A673 (cell line): Measurements from ENCODE around the gene SI. TPM values are rescaled to one million over a fixed set of nuclear protein-coding genes. Genes with fewer than 3 reads are reported as not detected.
"Not testable (repeated sequence)": the region's sequence is repeated elsewhere in the genome, so short reads cannot be mapped to it uniquely, and the experiment has no call there.

ENCODE experiments used
- BruUV-seq: library from RNA; stranded (reverse); fragments of 400-500 nt; replicated peaks from 2 replicates; lab custom pipeline; 2021; lab: Mats Ljungman, UMichigan
- CTCF ChIA-PET: fragments of 300-600 bp; sonication (Branson Sonifier 250); formaldehyde crosslinking; loops from one replicate; lab custom pipeline; 2022; ENCODE audit warnings: antibody characterized with exemption; lab: Charles Lee
- POLR2A ChIA-PET: fragments of 300-600 bp; sonication (Branson Sonifier 250); formaldehyde crosslinking; loops from one replicate; lab custom pipeline; 2022; ENCODE audit warnings: antibody characterized with exemption; ENCODE audit not compliant: low non-redundant PET; lab: Charles Lee
- DNase-seq: peaks from one replicate; pipeline ENCODE4 v3.0.0-alpha.2; 2015; ENCODE audit warnings: low spot score
- H3K27ac ChIP-seq: fragments of 200-600 bp; sonication (generic); 2 replicates; pipeline ENCODE4 v1.5.1; 2016; ENCODE audit warnings: mixed run types, low read depth, mild to moderate bottlenecking, mixed read lengths, antibody characterized with exemption, low read length; ENCODE audit not compliant: poor library complexity, severe bottlenecking
- H3K27me3 ChIP-seq: fragments of 200-600 bp; sonication (generic); replicated peaks from 2 replicates; pipeline ENCODE4 v1.6.1; 2017; ENCODE audit warnings: mixed run types, low read depth, mild to moderate bottlenecking, mixed read lengths, antibody characterized with exemption, low read length; ENCODE audit not compliant: insufficient read depth, poor library complexity
- H3K36me3 ChIP-seq: fragments of 200-600 bp; sonication (generic); 2 replicates; pipeline ENCODE4 v1.6.1; 2016; ENCODE audit warnings: mixed run types, mild to moderate bottlenecking, mixed read lengths, antibody characterized with exemption, low read length; ENCODE audit not compliant: insufficient read depth, poor library complexity, severe bottlenecking
- H3K4me1 ChIP-seq: fragments of 200-600 bp; sonication (generic); 2 replicates; pipeline ENCODE4 v1.6.1; 2017; ENCODE audit warnings: mixed run types, mild to moderate bottlenecking, mixed read lengths, antibody characterized with exemption, low read length; ENCODE audit not compliant: insufficient read depth, poor library complexity, severe bottlenecking
- H3K4me3 ChIP-seq: fragments of 200-600 bp; sonication (generic); 2 replicates; pipeline ENCODE4 v1.5.1; 2016; ENCODE audit warnings: low read depth, mixed run types, mild to moderate bottlenecking, mixed read lengths, low read length; ENCODE audit not compliant: poor library complexity, severe bottlenecking
- H3K9me3 ChIP-seq: fragments of 200-600 bp; sonication (generic); 2 replicates; pipeline ENCODE4 v1.6.1; 2016; ENCODE audit warnings: mixed run types, low read depth, mild to moderate bottlenecking, mixed read lengths, antibody characterized with exemption, low read length; ENCODE audit not compliant: poor library complexity, severe bottlenecking
- EZH2 ChIP-seq: fragments of 200-600 bp; sonication (generic); IDR thresholded peaks from 2 replicates; pipeline ENCODE4 v1.6.1; 2017; ENCODE audit warnings: borderline replicate concordance, low read depth, mild to moderate bottlenecking, mixed read lengths, antibody characterized with exemption, low read length; ENCODE audit not compliant: poor library complexity, severe bottlenecking
- intact Hi-C: fragments of 100-400 bp; cut with micrococcal nuclease; formaldehyde crosslinking; loops from one replicate; pipeline ENCODE4 v1.10.0; 2022; ENCODE audit not compliant: unreplicated experiment
- total RNA-seq: library from RNA; stranded (reverse); gene quantifications from 2 replicates; pipeline ENCODE4 v1.2.3, GENCODE V29; 2021
- TF ChIP-seq, protein P1 (sequence below): fragments of 300-800, 200-600 bp; sonication (generic); conservative IDR thresholded peaks from 2 replicates; pipeline ENCODE4 v1.5.1; 2017; ENCODE audit warnings: low read depth, mild to moderate bottlenecking, antibody characterized with exemption, low read length, moderate library complexity, mixed read lengths

SI gene
- total RNA-seq, 1 experiment from 2014 or later: not detected

DNA sequence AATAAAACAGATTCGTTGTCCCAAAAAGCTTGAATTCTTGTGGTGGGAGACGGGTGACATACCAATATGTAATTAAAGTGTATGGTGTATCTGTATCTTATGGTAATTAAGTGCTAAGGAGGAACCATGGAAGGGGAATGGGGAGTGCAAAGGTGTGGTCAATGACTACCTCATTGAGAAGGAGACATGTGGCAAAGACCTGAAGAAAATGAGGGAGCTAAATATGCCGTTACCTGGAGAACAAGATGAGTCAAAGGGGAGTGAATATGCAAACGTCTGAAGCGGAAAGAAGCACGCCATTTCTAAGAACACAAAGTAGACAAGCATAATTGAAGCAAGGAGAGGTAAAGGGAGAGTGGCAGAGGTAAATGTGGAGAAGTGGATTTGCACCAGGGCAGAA is 115.7 kb downstream of the SI start:
- BruUV-seq: no TSS peak
- Histone ChIP-seq H3K27ac (no peak overlapping the region), H3K36me3 (no peaks in the 10 kb centered on the region), H3K4me3 (no peak overlapping the region), H3K9me3 (no peaks in the 10 kb centered on the region), H3K4me1 (no peaks in the 10 kb centered on the region), H3K27me3 (no peaks in the 10 kb centered on the region)
- no peak for DNase-seq
- ChIA-PET CTCF (no interaction called here), POLR2A (no interaction called here)
- intact Hi-C loops: no loop called here
- TF ChIP-seq, protein P1, sequence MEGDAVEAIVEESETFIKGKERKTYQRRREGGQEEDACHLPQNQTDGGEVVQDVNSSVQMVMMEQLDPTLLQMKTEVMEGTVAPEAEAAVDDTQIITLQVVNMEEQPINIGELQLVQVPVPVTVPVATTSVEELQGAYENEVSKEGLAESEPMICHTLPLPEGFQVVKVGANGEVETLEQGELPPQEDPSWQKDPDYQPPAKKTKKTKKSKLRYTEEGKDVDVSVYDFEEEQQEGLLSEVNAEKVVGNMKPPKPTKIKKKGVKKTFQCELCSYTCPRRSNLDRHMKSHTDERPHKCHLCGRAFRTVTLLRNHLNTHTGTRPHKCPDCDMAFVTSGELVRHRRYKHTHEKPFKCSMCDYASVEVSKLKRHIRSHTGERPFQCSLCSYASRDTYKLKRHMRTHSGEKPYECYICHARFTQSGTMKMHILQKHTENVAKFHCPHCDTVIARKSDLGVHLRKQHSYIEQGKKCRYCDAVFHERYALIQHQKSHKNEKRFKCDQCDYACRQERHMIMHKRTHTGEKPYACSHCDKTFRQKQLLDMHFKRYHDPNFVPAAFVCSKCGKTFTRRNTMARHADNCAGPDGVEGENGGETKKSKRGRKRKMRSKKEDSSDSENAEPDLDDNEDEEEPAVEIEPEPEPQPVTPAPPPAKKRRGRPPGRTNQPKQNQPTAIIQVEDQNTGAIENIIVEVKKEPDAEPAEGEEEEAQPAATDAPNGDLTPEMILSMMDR: no peak
- TF ChIP-seq EZH2: no peak

DNA sequence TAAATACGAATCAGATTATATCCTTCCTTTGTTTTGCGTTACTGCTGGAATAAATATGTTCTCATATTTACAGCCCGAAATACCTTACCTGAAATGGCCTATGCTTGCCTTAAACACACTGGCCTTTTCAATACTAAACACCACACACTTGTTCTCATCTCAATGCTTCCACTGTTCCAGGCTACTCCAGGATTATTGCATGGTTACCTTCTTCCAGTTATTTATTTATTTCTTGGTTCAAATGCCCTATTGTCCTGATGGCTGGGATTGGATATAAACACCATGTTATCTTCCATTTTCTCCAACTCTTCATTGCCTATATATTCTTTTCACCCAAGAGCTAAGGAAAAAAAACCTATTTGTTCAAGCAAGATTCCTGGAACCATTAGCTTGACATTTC is 125.3 kb downstream of the SI start:
- Histone ChIP-seq H3K4me1 (no peaks in the 10 kb centered on the region), H3K9me3 (no peaks in the 10 kb centered on the region), H3K36me3 (no peaks in the 10 kb centered on the region), H3K27ac (no peak overlapping the region), H3K4me3 (no peak overlapping the region), H3K27me3 (no peaks in the 10 kb centered on the region)
- CTCF ChIA-PET: no interaction called here
- POLR2A ChIA-PET: no interaction called here
- no peak for DNase-seq
- TF ChIP-seq, protein P1: no peak
- no peak for TF ChIP-seq EZH2
- no TSS peak for BruUV-seq
- intact Hi-C loops: no loop called here

DNA sequence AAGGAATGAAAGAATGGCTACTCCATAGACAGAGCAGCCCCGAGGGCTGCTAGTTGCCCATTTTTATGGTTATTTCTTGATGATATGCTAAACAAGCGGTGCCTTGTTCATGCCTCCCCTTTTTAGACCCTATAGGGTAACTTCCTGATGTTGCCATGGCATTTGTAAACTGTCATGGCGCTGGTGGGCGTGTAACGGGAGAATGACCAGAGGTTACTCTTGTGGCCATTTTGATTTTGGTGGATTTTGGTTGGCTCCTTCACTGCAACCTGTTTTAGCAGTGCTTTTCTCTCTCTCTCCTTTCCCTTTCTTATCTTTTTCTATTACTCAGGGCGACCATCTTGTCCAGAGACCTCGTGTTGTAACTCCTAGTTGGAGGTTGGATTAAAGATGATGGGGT is 126.9 kb downstream of the SI start:
- H3K4me1 ChIP-seq, H3K27me3 ChIP-seq, CTCF ChIA-PET, DNase-seq, intact Hi-C loops, POLR2A ChIA-PET, H3K9me3 ChIP-seq, BruUV-seq, H3K27ac ChIP-seq, H3K36me3 ChIP-seq, H3K4me3 ChIP-seq: not testable (repeated sequence)

DNA sequence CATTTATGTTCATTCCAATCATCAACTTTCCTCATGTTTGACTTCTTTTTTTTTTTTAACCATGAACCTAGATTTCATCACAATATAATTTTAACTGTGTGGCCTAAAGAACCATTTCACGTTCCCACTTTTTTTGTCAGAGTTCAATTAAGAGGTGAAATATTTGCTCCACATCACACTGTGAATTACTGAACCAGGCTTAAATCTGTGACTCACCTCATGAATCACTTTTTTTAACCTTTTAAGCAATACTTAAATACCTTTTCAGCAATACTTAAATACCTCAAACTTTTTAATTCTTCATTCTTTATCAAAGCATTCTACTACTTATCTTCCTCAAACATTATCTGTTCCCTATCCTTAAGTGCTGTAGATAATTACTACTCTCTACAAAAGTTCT is 137.6 kb downstream of the SI start:
- ChIA-PET CTCF (no interaction called here), POLR2A (no interaction called here)
- no peak for DNase-seq
- no peak for TF ChIP-seq EZH2
- TF ChIP-seq, protein P1: no peak
- H3K9me3 ChIP-seq: no peaks in the 10 kb centered on the region
- H3K27ac ChIP-seq: no peak overlapping the region
- no peaks in the 10 kb centered on the region for H3K27me3 ChIP-seq
- H3K4me3 ChIP-seq: no peak overlapping the region
- no peaks in the 10 kb centered on the region for H3K4me1 ChIP-seq
- H3K36me3 ChIP-seq: no peaks in the 10 kb centered on the region
- no TSS peak for BruUV-seq
- intact Hi-C loops: no loop called here
